22Rv1 (cell line): ENCODE results near the gene RABGAP1L.

ENCODE experiments used
- CTCF ChIP-seq: fragments of 450-650 bp; IDR thresholded peaks from 2 replicates; pipeline ENCODE4 v1.5.1; 2017; ENCODE audit warnings: mild to moderate bottlenecking
- ZFX ChIP-seq: fragments of 450-650 bp; IDR thresholded peaks from 2 replicates; pipeline ENCODE4 v1.6.1; 2017; ENCODE audit warnings: antibody characterized with exemption, borderline replicate concordance

GRCh38 chr1:174786358-174786757, 627.0 kb downstream of the RABGAP1L start:
- TF ChIP-seq CTCF: no peak
- TF ChIP-seq ZFX: no peak
